NCI-H1092 treated with DMSO at 0.1 percent for 48 hours (cell line): ENCODE measurements around the gene INO80.
"Not testable (repeated sequence)": the region's sequence is repeated elsewhere in the genome, so short reads cannot be mapped to it uniquely, and the experiment has no call there.

Source experiments
- DNase-seq: peaks from one replicate; lab custom pipeline; 2025; lab: John Stamatoyannopoulos, UW

The INO80 gene, protein sequence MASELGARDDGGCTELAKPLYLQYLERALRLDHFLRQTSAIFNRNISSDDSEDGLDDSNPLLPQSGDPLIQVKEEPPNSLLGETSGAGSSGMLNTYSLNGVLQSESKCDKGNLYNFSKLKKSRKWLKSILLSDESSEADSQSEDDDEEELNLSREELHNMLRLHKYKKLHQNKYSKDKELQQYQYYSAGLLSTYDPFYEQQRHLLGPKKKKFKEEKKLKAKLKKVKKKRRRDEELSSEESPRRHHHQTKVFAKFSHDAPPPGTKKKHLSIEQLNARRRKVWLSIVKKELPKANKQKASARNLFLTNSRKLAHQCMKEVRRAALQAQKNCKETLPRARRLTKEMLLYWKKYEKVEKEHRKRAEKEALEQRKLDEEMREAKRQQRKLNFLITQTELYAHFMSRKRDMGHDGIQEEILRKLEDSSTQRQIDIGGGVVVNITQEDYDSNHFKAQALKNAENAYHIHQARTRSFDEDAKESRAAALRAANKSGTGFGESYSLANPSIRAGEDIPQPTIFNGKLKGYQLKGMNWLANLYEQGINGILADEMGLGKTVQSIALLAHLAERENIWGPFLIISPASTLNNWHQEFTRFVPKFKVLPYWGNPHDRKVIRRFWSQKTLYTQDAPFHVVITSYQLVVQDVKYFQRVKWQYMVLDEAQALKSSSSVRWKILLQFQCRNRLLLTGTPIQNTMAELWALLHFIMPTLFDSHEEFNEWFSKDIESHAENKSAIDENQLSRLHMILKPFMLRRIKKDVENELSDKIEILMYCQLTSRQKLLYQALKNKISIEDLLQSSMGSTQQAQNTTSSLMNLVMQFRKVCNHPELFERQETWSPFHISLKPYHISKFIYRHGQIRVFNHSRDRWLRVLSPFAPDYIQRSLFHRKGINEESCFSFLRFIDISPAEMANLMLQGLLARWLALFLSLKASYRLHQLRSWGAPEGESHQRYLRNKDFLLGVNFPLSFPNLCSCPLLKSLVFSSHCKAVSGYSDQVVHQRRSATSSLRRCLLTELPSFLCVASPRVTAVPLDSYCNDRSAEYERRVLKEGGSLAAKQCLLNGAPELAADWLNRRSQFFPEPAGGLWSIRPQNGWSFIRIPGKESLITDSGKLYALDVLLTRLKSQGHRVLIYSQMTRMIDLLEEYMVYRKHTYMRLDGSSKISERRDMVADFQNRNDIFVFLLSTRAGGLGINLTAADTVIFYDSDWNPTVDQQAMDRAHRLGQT (N-terminal part only)

DNA sequence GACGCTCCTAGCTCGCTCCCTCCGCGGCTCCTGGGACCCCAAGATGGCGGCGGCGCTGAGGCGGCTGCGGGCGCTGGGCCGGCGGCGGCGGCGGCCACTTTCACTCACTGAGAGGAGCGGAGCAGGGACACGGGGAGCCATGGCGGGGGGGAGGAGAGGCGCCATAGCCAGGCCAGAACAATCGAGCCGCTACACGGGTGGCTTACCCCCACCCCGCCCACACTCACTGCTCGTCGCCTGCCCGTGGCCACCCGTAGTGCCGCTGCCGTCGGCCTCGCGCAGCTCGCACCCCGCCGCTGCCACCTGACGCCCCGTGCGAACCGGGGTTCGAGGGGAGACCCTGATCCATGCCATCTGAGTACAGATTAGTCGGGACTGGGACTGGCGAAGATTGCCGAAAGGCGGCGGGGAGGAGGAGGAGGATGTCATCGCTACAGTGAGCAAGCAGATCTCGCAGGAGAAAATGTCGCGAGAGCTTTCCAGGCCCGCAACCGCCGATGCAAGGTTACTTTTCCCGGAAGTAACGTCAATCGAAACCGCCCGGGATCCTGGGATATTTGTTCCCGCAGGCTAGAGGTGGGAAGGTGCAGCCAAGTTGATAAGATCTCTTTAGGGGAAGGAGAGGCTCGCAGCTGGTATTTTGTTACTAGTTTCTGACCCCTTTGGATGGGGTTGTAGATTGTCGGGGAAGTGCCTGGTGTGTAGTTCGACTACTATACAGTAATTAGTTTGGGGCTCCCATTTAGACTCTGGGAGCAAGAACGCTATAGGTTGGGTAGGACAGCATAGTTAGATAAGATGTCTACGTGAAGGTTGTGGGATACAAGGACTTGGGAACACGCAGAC, at the start of gene INO80:
INO80 (minus strand) TSS at position 165 of the 846 bp plus-strand sequence. CDS start 19,970 bp downstream, outside the sequence.
- peak; percentile 92 for DNase-seq

DNA sequence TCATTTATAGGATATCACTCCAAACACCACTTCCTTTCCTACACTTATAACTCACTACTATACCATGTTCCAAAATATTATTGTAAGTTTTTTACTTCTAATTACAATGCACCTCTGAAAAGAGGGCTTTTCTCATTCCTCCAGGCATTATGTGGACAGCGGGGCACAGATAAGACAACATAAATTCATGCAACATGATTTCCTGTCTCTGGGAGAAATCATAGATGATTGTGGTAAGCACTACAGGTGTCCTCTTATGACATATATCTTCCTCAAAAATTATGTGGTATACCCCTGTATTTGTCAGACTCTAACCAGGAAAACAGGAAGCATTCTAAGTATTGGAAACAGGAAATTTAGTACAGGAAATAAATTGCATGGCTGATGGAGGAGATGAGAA, 45.7 kb upstream of the INO80 start:
- no peak for DNase-seq

DNA sequence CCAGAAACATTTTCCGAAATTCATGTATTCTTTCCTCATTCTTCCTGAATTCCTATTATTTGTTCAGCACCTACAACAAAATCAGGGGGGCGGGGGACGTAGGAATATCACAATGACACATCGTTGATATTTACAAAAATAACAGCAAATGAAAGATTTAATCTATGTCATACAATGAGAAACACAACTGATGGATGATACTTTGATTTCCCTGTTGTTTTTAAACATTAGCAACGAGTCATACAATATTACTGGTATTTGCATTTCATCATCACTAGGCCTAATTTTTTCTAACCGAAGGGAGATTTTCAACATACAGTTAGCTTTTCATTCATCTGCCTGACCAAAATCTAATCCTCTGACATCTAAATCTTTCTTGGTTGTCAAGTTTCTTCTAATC, 45.3 kb upstream of the INO80 start:
- no peak for DNase-seq

DNA sequence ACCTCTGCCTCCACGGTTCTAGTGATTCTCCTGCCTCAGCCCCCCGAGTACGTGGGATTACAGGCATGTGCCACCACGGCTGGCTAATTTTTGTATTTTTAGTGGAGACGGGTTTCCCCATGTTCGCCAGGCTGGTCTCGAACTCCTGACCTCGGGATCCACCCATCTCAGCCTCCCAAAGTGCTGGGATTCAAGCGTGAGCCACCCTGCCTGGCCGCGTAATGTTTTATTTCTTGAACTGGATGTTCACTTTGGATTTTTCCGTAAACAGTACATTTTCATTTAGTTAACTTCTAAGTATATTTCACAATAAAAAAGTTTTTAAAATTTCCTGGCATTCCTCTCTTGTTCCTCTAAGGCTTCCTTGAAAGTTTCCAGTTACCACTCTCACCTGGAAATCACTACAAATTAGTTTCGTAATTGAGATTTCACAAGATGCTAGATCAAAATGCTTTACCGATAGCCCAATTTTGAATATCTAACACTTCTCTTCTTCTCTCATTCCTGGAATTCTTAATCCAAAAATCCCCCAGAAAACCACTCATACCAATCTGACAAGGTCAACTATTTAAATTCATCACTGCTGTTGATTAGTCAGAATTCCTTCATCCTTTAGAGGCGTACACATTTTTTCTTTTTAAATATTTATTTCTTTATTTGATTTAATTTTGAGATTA, 44.7 kb upstream of the INO80 start:
- DNase-seq = no peak

DNA sequence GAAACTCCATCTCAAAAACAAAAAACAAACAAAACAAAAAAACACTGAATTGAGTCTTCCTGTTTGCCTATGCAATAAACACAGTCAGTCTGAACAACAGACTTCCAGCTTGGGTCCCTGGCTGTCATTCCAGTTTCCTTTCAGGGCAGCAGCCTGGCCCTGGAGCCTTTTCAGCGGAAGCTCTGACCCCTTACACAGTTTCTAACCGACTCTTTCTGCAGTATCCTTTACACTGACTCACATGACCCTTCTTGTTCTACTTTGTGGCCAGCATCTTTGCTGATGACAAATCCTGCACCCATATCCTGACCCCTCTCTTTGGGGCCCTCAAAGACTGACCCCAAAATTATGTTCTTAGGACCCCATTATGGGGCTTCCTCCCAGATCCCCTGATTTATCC, 38.3 kb upstream of the INO80 start:
- no peak for DNase-seq

DNA sequence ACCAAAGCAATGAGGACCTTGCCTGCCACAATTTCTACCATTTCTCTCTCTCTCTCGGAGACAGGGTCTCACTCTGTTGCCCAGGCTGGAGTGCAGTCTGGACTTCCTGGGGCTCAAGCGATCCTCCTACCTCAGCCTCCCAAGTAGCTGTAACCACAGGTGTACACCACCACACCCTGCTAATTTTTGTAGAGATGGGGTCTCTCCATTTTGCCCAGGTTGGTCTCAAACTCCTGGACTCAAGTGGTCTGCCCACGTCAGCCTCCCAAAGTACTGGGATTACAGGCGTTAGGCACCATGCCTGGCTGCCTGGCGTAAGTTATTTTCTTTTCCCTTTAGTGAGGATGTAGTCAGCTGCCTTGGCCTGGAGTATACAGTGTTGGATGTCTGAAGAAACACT, 37.7 kb upstream of the INO80 start:
- no peak for DNase-seq

DNA sequence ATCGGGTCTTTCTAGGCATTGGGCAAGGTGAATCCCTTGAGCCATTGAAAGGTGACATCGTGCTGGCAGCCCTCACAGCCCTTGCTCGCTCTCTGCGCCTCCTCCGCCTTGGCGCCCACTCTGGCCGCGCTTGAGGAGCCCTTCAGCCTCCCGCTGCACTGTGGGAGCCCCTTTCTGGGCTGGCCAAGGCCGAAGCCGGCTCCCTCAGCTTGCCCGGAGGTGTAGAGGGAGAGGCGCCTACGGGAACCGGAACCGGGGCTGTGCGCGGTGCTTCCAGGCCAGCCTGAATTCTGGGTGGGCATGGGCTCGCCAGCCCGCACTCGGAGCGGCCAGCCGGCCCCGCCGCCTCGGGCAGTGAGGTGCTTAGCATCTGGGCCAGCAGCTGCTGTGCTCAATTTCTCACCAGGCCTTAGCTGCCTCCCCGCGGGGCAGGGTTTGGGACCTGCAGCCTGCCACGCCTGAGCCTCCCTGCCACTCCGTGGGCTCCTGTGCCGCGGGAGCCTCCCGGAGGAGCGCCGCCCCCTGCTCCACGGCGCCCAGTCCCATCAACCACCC, 35.4 kb upstream of the INO80 start:
- no peak for DNase-seq

DNA sequence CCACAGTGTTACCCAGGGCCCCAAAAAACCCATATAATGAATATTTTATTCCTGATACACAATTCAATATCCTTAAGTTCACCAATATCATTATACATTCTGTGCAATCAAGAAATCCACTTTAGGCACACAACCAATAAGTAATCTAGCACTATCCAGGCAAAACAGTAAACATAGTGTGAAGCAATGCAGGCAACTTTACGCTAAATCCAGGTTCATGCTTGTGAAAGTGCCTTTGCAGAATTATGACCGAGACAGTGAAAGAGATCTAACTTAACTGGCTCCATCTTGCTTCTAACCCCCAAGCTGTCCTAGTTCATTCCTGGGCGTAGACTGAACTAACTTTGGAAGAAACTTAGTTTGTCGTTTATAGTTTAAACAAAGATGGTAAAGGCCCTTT, 34.2 kb upstream of the INO80 start:
- DNase-seq = no peak

DNA sequence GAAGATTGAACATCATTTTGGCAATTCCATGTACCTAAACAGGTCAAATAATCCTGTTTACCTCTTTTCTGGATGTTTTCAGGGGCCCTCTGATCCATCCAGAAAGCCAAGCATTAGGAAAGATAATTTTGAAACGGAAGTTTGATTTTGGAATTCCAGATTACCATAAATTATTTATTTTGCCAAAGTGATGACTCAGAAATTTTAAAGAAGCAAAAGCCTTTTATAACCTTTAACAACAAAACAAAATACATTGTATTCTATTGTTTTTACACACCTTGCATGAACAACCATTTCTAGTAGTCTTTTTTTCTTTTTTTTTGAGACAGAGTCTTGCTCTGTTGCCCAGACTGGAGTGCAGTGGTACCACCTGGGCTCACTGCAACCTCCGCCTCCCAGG, 32.0 kb upstream of the INO80 start:
- DNase-seq = no peak

DNA sequence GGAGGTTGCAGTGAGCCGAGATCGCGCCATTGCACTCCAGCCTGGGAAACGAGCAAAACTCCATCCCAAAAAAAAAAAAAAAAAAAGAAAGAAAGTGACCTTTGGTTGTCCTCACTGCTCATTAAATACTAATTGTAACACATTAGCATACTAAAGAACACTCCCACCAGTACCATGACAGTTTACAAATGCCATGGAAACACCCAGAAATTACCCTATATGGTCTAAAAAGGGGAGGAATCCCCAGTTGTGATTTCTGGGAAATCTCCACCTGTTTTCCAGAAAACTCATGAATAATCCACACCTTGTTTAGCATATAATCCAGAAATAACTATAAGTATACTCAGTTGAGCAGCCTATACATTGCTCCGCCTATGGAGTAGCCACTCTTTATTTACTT, 23.5 kb upstream of the INO80 start:
- no peak for DNase-seq

DNA sequence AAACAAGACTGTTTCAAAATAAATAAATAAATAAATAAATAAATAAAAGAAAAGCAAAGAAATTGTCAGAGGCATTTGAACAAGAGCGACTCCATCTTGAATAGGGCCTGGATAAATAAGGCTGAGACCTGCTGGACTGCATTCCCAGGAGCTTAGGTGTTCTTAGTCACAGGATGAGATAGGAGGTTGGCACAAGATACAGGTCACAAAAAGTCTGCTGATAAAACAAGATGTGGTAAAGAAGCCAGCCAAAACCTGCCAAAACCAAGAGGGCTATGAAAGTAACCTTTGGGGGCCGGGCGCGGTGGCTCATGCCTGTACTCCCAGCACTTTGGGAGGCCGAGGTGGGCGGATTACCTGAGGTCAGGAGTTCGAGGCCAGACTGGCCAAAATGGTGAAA, 23.0 kb upstream of the INO80 start:
- DNase-seq = not testable (repeated sequence)

DNA sequence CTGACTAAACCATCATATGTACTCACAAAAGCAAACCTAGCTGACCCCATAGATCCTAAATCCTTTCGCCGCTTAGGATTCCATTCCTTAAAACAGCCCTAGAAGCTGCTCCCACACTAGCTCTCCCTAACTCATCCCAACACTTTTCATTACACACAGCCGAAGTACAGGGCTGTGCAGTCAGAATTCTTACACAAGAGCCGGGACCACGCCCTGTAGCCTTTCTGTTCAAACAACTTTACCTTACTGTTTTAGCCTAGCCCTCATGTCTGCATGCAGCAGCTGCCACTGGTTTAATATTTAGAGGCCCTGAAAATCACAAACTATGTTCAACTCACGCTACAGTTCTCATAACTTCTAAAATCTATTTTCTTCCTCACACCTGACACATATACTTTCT, 19.5 kb upstream of the INO80 start:
- DNase-seq = not testable (repeated sequence)

DNA sequence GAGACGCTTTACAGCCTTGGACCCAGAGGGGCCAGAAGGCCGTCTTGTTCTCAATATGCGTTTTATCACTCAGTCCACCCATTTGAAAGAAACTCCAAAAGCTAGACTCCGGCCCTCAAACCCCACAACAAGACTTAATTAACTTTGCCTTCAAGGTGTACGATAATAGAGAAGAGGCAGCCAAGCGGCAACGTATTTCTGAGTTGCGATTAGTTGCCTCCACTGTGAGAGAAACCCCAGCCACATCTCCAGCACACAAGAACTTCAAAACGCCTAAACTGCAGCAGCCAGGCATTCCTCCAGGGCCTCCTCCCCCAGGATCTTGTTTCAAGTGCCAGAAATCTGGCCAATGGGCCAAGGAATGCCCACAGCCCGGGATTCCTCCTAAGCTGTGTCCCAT, 17.4 kb upstream of the INO80 start:
- no peak for DNase-seq

DNA sequence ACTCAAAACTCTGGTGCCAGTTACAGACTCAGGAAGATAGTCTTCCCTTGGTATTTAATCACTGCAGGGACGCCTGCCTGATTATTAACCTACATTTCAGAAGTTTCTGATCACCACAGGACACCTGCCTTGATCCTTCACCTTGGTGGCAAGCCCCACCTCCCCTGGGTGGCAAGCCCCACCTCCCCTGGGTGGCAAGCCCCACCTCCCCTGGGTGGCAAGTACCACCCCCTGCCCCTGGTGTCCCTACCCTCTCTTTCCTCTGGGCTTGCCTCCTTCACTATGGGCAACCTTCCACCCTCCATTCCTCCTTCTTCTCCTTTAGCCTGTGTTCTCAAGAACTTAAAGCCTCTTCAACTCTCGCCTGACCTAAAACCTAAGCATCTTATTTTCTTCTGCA, 16.0 kb upstream of the INO80 start:
- not testable (repeated sequence) for DNase-seq

DNA sequence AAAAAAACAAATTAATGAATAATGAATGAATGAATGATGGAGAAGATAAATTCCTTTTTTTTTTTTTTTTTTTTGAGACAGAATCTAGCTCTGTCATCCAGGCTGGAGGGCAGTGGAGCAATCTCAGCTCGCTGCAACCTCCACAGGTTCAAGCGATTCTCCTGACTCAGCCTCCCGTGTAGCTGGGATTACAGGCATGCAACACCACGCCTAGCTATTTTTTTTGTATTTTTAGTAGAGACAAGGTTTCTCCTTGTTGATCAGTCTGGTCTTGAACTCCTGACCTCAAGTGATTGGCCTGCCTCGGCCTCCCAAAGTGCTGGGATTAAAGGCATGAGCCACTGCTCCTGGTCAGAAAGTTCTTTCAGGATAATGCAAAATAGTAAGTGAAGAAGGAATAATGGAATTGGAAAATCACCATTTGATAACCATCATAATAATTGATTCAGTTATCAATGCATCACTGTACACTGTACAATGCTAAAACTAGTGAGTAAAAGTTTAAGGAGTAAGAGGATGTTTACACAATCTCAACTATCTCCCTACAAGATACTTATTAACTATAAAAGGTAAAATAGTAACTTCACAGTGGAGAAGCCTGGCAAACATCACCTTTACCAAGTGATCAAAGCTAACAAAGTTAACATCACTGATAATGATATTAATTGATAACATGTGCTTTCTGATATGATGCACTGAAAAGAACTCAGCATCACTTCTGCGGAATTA, 12.3 kb upstream of the INO80 start:
- no peak for DNase-seq

DNA sequence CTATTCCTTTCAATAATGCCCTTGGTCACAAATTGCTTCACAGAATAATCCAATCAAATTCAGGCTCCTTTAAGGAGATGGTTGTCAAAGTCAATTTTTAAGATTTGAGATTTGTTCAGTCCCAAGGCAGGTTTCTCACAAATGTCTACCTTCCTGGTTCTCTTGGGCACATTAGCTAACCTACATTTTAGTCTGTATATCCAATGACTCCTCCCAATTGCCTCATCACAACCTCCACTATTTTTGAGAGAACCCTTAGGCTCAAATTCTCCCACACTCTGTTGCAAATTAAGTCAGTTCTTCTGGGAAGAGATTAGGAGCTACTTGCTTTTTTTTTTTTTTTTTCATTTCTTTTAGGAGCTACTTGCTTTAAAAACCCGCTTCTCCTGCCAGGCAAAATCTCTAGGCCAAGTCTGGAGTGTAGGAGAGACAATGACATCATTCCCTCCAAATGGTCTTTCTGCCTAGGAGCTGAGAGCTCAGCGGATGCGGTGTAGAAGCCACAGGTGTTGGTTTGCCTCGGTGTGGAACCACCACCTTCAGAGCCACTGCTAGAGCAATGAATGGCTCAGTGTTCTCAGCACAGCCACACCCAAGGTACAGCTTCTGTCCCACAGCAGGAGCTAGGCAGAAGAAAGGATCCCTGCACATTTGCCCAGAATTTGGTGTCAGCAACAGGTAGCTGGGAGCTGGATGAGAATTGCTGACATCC, 10.0 kb upstream of the INO80 start:
- DNase-seq = no peak

DNA sequence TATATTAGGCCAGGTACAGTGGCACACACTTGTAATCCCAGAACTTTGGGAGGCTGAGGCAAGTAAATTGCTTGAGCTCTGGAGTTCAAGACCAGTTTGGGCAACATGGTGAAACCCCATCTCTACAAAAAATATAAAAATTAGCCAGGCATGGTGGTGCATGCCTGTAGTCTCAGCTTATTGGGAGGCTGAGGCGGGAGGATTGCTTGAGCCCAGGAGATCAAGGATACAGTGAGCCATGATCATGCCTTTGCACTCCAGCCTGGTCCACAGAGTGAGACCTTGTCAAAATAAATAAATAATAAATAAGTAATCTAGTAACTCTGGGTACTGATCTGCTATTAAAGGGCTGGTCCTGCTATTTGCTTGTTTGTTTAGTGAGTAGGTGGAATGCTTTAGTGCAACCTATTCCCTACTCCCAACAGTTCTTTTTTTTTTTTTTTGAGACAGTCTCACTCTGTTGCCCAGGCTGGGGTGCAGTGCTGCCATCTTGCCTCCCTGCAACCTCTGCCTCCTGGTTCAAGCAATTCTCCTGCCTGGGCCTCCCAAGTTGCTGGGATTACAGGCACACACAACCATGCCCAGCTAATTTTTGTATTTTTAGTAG, 9.1 kb upstream of the INO80 start:
- no peak for DNase-seq

DNA sequence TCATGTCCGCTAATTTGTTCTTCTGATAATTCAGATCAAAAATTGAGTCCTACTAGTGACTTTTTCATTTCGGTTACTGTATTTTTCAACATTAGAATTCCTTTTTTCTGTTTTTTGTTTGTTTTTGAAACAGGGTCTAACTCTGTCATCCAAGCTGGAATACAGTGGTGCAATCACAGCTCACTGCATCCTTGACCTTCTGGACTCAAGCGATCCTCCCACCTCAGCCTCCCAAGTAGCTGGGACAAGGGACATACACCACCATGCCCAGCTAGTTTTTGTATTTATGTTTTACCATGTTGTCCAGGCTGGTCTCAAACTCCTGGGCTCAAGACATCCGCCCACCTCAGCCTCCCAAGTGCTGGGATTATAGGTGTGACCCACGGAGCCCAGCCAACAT, 8.0 kb upstream of the INO80 start:
- DNase-seq = no peak

DNA sequence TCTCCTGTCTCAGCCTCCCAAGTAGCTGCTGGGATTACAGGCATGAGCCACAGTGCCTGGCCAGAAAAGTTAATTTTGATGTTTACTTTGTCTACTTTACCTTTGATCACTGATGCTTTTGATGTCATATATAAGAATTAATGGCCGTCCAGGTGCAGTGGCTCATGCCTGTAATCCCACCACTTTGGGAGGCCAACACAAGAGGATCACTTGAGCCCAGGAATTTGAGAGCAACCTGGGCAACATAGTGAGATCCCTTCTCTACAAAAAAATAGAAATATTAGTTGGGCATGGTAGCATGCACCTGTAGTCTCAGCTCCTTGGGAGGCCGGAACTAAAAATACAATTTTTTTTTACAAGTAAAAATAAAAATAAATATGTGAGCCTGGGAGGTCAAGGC, 6.8 kb upstream of the INO80 start:
- DNase-seq = no peak
